Subcutaneous adipose tissue (tissue), 4 donors: ENCODE results near the gene JOSD1. TPM values are rescaled to one million over a fixed set of nuclear protein-coding genes. Genes with fewer than 3 reads are reported as not detected.

Experiments
- total RNA-seq, 4 donors: library from RNA; depleted of rRNA; stranded (reverse); fragments of >200 nt; gene quantifications; one replicate each; pipeline ENCODE4 v1.1.0, GENCODE V29; 2016
- TF ChIP-seq, protein P1 (sequence below): fragments of 450-650 bp; IDR thresholded peaks from one replicate; pipeline ENCODE4 v1.5.1; 2016; ENCODE audit warnings: low read depth, mild to moderate bottlenecking, control low read depth, antibody characterized with exemption, moderate library complexity

JOSD1 gene
- total RNA-seq, 4 donors from 2014 or later: 35.9 to 59.2 (median 50.0) TPM

DNA sequence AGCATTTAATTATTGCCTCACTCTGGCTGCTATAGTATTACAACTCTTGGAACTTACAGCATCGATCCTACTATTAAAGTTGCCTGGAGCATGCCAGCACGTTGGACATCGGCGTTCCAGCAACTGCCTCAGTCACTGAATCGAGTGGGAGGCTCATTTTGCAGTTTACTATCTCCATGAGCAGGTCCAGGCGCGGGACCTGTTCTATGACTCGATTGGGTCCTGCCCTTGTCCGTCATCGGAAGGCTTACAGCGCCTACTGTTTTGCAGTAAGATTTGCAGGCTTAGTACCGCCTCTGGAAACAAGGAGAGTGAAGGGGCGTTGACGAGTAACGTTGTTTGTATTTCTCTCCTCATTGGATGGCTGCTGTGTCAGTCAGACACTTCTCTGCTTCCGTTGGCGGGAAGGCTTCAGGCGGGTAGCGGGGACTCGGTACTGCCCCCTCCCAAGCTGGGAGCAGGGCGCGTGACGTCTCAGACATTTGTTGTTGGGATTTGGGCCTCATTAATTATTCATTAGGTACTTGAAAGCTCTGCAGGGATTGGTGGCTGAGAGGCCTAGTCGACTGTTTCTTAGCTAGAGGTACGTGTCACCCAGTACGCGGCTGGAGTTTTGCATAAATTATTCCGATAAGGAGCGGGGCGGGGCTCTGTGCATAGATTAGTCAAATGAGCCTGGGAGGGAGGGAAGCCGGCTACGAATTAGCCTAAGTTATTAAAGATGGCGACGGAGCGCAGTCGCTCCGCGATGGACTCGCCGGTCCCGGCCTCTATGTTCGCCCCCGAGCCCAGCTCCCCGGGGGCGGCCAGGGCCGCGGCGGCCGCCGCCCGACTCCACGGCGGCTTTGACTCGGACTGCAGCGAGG lies 4.7 kb upstream of the JOSD1 start, which contains the start of gene GTPBP1:
Gene GTPBP1 (plus strand): TSS at position 710 of the 866 bp plus-strand sequence. CDS start 12 bp downstream, at position 722.
- TF ChIP-seq, protein P1, sequence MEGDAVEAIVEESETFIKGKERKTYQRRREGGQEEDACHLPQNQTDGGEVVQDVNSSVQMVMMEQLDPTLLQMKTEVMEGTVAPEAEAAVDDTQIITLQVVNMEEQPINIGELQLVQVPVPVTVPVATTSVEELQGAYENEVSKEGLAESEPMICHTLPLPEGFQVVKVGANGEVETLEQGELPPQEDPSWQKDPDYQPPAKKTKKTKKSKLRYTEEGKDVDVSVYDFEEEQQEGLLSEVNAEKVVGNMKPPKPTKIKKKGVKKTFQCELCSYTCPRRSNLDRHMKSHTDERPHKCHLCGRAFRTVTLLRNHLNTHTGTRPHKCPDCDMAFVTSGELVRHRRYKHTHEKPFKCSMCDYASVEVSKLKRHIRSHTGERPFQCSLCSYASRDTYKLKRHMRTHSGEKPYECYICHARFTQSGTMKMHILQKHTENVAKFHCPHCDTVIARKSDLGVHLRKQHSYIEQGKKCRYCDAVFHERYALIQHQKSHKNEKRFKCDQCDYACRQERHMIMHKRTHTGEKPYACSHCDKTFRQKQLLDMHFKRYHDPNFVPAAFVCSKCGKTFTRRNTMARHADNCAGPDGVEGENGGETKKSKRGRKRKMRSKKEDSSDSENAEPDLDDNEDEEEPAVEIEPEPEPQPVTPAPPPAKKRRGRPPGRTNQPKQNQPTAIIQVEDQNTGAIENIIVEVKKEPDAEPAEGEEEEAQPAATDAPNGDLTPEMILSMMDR: no peak

DNA sequence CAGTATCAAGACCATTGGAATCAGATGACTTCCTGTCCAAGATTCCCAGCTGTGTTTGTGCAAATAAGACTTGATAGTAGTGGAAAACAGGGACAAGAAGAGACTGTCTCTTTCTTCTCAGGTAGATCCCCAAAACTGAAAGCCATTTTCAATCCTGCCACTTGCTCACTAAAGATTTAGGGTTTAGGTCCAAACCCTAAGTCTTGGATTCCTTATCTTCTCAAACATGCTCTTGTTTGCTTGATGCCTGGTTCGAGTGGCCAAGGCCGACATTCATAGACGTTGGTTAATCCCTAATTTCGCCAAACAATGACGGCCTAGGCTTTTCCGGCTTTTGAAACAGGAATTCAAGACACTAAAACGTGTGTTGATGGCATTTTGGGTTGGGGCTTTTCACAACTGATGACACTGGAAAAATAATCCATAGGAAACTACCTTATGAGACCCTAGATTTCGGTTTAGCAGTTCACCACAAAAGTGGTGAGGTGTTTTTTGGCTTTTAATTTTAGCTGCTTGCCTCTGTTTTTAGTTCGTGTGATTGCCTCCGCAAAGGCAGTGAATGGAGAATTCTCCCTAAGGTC lies 4.0 kb upstream of the JOSD1 start:
- TF ChIP-seq, protein P1: no peak

DNA sequence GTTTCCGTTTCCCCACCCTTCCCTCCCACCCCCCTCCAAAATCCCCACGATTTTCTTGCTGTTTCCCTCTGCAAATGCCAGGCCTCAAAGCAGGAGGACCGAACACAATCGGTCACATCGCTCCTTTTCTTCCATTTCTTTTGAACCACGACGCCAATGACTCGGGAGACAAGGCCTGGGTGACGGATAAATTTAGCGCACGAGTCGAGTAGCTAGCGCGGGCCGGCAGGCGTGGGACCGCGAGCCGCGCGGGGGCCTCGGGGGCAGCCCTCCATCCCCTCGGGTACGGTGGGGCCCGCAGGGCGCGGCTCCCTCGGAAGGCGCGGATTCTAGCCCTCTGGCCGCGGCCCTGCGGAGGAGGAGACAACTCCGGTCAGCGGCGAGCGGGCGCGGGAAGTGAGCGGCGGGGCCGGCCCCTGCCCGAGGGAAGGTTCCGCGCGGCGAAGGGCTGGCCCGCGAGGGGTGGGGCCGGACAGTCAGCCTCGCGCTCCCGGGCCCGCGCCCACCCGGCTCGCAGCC lies 414 bp downstream of the JOSD1 start:
- TF ChIP-seq, protein P1: no peak

- TF ChIP-seq, protein P1: no peak
Measured at GRCh38 chr22:38699784-38700183, 959 bp downstream of the JOSD1 start.

DNA sequence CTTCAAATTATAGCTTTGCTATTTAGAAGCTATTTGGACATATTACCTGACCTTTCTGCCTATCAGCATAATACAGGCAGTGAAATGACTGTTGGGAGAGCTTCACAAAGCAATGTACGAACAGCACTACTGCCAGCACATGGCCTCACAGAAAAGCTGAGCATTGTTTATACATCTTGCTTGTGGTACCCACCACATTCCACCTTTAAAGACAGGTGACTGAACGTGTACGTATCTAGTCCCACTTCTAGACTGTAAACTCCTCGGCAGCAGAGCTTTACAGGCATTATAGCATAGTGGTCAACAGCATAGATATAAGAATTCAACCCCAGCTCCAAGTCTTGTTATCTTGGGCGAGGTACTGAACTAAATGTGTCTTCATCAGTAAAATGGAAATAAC lies 1.6 kb downstream of the JOSD1 start:
- TF ChIP-seq, protein P1: no peak

GRCh38 chr22:38698407-38699094 lies 2.2 kb downstream of the JOSD1 start:
- TF ChIP-seq, protein P1: no peak
